ENCODE data around the gene TUBB4A.

Gene TUBB4A

DNA sequence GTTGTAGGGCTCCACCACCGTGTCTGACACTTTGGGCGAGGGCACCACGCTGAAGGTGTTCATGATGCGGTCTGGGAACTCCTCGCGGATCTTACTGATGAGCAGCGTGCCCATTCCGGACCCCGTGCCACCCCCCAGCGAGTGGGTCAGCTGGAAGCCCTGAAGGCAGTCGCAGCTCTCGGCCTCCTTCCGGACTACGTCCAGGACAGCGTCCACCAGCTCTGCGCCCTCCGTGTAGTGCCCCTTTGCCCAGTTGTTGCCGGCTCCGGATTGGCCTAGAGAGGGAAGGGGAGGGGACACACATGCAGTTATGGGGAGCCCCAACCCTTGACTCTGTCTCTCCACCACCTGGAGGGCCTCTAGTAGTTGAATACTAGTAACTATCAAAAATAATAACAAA is 6.2 kb downstream of the TUBB4A start:
- no peak for DNase-seq (ENCODE audit: low read depth in 2 of 2)

DNA sequence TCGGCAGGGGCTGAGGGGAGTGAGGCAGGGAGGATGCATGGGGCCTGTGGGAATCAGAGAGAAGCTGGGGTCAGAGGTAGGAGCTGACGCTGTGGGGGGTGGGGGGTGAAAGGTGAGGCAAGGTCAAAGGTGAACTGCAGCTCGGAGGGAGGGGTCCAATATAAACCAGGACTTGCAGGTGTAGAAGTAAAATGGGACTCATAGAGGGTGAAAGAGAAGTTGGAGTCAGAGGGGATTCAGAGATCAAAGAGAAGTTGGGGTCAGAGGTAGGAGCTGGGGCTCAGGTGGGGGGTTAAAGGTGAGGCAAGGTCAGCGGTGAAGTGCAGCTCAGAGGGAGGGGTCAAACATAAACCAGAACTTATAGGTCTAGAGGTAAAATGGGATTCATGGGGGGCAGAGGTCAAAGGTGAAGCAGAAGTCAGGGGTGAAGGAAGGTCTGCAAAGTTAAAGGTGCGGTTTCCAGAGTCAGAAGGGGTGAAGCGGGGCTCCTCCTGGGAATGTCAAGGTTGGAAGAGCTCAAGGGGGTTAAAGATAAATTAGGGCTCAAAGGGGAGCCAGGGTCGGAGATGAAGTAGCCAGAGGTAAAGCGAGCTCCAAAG is 7.6 kb downstream of the TUBB4A start:
- DNase-seq (ENCODE audit: low read depth in 2 of 2), result no peak

DNA sequence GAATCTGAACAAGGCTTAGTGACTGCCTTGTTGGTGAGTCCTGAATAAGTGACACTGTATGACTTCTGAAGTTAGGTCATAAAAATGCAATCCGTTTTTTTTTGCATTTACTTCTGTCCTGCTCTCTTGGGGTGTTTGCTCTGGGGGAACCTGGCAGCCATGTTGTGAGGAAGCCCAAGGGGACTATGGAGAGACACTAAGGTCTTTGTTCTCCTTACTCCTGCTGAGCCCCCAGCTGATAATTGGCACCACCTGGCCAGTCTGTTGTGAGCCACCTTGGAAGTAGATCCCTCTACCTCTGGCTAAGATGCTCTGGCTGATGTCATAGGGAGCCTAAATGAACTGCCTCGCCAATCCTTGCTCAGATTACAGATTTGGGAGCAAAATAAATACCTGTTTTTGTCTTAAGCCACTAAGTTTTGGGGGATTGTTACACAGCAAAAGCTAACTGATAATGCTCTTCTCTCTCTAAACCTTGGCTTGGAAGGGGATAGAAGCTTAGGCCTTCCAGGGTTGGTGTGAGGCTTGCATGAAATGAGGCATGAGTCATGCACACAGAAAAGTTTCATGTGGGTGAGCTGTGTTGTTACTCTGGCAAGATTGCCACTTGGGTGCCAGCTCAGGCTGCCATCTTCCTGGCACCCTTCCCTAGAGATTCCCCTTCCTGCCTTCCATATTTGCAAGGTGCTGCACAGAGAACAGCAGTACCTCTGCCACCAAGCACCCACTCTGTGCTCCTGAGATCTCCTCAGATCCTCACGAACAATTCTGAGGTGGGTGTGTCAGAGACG is 10.1 kb downstream of the TUBB4A start:
- no peak for DNase-seq (ENCODE audit: low read depth in 2 of 2)

DNA sequence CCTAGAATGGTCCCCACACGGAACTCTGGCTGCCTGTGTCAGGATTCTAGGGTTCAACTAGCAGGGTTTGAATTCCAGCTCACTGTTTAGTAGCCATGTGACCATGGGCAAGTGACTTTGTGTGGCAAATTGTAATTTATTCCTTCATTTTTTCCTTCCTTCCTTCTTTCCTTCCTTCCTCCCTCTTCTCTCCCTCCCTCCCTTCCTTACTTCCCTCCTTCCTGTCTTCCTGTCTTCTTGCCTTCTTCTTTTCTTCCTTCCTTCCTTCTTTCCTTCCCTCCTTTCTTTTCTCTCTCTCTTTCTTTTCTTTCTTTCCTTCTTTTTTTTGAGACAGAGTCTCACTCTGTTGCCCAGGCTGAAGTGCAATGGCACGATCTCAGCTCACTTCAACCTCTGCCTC is 12.0 kb downstream of the TUBB4A start:
- DNase-seq (ENCODE audit: low read depth in 2 of 2), result no peak

DNA sequence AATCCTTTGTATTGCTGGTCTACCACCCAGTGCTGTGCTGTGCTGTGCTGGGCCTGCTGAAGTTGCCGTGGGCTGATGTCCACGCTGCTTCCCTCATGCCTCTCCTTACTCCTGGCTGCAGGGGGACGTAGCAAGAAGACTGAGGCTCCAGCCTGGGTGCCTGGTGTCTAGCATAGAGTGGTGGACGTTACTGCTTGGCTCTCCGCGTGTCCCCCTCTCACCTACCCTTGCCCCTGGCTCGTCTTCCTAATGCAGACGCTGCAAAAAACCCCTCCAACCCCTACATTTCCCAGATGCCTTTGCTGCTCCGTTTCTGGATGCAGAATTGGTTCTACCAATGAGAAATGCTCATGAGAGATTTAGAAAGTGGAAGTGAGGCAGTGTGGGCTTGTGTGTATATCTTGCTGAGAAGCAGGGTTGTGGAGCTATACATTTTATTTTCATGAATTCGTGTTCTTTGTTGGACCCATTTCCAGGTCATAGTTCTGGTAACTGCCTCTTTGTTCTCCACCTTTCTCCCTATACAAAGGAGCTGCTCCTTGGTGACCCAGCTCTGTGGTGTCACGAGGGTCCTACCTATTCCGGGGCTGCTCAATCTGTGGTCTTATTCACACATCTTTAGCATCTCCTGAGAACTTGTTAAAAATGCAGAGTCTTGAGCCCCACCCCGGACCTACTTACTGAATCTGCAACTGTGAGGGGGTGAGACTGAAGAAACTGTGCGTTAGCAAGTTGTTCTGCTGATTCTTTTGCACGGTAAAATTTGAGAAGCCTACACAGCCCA is 12.6 kb downstream of the TUBB4A start:
- no peak for DNase-seq (ENCODE audit: low read depth in 2 of 2)

DNA sequence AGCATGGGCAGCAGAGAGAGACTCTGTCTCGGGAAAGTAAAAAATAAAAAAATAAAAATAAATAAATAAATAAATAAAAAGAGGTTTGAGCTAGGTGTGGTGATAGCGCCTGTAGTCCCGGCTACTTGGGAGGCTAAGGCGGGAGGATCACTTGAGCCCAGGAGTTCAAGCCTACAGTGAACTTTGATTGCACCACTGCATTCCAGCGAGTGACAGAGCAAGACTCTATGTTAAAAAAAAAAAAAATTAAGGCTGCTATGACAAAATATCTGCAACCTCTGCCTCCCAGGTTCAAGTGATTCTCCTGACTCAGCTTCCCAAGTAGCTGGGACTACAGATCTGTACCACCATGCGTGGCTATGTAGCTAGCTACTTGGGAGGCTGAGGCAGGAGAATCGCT is 17.3 kb downstream of the TUBB4A start:
- DNase-seq (ENCODE audit: low read depth in 2 of 2), result no peak

DNA sequence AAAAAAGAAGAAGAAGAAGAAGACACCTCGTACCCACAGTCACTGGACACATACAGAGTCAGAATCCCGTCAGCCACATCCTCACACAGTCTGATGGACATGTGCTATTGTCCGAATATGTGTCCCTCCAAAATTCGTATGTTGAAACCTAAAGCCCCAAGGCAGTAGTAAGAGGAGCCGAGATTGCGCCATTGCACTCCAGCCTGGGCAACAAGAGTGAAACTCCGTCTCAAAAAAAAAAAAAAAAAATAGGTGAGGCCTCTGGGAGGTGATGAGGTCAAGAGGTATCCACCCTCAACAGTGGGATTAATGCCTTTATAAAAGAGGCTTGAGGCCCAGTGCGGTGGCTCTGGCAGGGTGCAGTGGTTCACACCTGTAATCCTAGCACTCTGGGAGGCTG is 17.9 kb downstream of the TUBB4A start:
- DNase-seq (ENCODE audit: low read depth in 2 of 2), result no peak

DNA sequence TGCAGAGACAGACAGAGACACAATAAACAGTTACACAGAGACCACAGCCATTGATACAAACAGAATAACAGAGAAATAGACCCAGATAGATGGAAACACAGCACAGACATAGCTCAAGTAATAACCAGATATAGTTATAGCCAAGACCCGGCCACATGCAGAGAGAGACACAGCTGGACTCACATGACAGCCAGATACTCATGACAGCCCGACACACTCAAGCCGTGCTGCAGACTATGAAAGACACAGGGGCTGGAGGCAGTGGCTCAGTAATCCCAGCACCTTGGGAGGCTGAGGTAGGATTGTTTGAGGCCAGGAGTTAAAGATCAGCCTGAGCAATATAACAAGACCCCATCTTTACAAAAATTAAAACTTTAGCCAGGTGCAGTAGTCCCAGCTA is 18.9 kb downstream of the TUBB4A start:
- no peak for DNase-seq (ENCODE audit: low read depth in 2 of 2)

DNA sequence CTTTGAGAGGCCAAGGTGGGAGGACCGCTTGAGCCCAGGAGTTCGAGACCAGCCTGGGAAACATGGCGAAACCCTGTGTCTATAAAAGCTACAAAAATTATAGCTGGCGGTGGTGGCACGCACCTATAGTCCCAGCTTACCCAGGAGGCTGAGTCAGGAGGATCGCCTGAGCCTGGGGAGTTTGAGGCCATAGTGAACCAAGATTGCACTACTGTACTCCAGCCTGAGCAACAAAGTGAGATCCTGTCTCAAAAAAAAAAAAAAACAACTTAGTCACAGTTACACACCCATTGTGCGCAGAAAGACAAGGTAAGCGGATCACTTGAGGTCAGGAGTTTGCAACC is 19.8 kb downstream of the TUBB4A start:
- no peak for DNase-seq (ENCODE audit: low read depth in 2 of 2)

DNA sequence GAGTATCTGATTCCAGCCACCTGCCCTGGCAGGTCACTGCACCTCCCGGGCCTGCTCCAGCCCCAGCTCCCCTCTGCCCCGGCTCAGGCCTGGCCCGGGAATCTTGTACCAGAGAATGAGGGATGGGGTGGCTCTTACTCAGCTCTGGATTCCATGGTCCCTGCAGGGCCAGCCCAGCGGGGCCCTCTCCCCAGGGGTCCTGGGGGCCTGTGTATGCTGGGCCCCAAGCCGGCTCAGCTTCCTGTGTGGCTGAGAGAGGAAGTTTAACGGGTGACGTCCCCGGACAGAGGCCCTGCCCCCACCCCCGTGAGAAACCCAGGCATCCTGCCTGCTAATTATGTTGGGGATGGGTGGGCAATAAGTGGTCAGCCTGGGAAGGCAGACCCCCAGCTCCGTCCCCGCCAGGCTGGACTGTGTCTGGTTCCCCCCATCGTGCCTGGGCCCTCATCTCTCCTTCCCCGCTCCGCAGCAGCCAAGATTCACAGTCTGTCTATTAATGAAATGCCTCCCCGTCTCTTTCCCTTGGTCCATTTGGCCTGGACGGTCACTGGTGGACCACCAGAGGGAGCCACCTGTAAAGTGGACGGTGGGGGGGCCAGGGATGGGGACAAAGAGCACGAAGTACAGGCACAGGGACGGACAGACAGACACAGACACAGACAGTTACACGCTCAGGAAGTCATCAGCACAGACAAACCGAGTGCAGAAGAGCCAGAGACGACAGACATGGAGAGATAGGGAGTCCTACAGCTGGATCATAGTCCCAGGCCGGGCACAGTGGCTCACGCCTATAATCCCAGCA is 20.4 kb downstream of the TUBB4A start, which contains the start of gene DENND1C:
TSS of gene DENND1C (minus strand) at position 247 of the 802 bp plus-strand sequence. CDS start at position 155, 92 bp downstream.
- peak; percentile 44 to 63 for DNase-seq (ENCODE audit: low read depth in 2 of 2)

DNA sequence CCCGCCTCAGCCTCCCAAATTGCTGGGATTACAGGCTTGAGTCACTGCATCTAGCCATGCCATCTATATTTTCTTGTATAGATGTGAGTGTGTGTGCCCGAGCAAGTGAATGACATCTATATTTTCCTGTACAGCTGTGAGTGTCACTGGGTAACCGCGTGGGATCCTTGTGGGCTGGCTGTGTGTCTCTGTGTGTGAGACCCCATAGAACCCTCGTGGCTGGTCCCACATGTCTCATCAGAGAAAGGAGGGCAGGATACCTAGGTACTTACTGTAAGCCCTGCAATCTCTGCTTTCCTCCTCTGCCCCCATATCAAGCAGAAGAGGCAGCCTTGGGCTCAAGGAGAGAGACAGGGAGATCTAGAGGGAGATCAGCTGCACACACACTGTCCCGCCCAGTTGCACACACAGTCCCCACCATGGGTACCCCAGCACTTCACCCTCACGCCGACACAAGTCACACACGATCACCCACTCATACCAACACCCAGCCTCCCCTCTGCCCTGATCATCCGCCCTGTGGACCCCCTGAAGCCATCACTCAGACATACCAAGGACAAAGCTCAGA is 21.2 kb downstream of the TUBB4A start:
- no peak for DNase-seq (ENCODE audit: low read depth in 2 of 2)

DNA sequence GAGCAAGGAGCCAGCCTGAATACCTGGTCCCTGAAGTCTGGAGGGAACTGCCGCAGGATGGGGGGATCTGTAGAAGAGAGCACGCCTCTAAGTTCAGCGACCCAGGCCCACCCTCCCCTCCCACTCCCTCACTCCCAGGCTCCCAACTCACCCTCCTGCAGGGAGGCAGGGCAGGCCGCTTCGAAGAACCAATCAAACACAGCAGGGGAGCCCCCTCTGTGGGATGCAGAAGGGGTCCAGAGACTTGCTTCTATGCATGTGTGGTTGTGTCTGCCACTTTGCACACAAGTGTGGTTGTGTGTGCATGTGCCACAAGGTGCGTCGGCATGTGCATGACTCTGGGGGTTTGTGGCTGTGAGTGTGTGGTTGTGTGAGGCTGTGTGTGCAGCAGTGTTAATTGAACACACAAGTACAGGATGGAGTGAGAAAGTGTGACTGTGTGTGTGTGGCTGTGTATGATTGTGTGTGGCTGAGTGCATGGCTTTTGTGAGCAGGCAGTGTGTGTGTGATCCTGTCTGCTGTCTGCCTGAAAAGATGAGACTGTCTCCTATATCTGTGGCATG is 22.2 kb downstream of the TUBB4A start:
- no peak for DNase-seq (ENCODE audit: low read depth in 2 of 2)

DNA sequence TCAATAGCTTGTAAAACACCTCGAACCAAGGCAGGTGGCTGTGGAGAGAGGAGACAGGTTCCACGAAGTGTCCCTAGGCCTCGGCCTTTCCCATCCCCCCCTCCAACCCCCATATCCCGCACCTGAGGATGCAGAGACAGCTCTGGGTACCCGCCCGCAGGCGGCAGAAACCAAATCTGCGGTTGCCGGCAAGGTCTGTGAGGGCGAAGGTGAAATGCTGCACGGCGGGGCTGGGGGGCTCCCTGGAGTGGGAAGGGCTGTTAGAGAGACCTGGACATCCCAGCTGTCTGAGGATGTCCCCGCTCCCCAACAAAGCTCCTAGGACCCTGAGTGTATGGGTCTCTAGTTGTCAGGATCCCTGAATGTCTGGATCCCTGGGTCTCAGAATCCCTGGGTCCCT is 23.3 kb downstream of the TUBB4A start:
- no peak for DNase-seq (ENCODE audit: low read depth in 2 of 2)

DNA sequence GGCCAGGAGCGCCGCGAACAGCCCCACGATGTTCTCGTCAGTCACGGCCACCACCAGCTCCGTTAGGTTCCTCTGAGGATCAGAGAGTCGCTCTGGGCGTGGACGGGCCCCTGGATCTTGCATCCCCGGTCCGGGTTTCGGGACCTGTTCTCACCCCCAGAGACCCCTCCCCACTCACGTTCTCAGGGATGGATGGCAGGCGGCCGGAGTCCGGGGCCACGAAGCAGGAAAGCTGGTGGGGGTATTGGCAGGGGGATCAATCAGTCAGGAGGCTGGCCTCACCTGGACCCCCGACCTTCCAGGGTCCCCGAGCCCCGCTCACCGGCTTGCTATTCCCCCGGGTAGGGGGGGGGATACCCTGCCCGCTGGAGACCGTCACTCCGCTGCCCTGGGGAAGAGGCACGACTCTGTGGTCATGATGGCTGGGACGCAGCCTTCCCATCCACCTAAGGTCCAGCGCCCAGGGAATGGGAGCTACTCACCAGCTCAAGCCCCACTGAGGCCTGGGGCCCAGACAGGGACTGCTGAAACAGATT is 25.1 kb downstream of the TUBB4A start:
- DNase-seq (ENCODE audit: low read depth in 2 of 2), result no peak

DNA sequence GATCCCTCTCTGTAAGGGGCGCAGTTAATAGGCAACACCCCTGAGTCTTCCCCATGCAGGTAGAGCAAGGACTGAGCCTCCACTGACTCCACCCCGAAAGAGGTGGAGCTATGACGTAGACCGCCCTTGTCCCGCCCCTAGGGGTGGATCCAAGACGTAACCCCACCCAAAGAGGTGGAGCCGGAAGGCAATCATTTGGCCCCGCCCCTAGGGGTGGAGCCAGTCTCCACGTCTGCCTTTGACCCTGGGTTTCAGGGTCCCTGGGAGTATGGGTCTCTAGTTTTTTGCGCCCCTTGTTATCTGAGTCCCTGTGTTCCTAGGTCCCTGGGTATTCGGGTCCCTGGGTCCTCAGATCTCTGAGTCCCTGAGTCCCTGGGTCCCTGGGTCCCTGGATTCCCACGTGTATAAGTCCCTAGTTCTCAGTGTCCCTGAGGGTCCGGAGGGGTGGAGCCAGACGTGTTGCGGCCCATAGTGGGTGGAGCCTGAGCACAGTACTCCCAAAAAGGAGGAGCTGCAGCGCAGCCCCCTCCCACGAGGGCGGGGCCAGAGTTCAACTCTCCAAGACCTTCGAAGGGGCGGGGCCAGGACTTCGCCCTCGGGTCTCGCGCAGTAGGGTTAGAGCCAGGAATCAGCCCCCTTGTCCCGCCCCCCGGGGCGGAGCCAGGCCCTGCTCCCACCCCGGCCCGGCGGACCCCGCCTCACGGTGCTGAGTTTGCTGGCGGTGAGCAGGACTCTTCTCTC is 25.8 kb downstream of the TUBB4A start:
- peak; percentile 39 to 44 for DNase-seq (ENCODE audit: low read depth in 2 of 2)

DNA sequence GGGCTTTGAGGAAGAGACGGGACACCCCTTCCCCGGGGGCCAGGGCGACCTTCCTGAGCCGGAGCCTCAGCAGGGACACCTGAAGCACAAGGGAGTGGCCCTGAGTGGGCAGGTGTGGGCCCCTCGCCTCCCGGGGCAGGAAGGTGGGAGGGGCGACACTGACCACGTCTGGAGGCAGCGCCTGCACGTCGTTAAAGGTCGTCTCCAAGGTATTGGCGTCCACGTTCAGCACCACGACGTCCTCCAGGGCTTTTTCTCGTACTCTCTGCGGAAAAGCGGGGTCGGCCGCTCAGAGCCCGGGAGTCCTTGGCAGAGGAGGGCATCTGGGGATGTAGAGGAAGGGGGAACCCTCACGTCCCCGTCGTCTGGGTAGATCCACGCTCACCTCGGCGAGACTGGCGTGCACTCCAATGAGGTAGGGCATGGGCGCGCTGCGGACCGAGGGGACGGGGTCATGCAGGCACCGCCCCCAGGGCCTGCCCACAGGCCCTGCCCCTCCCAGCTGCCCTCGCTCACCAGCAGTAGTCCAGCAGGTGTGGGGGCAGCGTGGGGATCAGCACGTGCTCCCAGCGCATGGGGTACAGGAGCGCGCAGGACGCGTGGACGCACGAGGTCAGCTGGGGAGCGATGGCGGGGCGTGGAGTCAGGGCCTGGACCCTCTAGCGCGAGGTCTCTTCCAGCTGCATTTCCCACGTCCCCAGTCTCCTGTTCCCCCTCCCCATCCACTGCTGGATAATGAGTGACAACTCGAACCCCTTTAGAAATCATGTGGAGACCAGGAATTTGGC is 26.6 kb downstream of the TUBB4A start:
- no peak for DNase-seq (ENCODE audit: low read depth in 2 of 2)

DNA sequence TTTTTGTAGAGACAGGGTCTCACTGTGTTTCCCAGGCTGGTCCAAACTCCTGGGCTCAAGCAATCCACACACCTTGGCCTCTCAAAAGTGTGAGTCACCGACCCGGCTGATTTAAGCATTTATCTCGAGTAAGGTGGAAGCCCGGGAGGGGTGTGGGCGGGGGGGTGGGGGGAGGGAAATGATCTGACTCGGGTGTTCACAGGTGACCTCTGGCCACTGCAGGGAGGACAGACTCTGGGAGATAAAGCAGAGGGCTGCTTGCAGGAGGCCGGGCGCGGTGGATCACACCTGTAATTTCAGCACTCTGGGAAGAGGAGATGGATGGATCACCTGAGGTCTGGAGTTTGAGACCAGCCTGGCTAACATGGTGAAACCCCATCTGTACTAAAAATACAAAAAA is 28.5 kb downstream of the TUBB4A start:
- DNase-seq (ENCODE audit: low read depth in 2 of 2), result no peak

DNA sequence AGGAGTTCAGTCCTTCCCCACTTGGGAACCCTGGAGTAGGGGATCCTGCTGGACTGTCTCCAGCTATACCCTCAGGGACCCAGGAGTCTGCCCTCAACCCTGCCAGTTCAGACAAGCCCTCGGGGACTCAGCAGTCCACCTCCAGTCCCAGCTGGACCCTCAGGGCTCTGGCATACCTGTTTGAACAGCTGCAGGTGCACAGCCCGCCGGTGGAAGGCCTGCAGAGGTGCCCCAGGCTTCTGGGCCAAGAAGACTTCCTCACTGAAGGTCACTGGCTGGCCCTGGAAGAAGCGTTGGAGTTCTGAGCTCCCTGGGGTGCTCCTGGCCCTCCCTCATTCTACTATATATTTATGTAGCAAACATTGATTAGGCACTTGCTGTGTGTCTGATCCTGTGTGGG is 29.4 kb downstream of the TUBB4A start:
- DNase-seq (ENCODE audit: low read depth in 2 of 2), result no peak

DNA sequence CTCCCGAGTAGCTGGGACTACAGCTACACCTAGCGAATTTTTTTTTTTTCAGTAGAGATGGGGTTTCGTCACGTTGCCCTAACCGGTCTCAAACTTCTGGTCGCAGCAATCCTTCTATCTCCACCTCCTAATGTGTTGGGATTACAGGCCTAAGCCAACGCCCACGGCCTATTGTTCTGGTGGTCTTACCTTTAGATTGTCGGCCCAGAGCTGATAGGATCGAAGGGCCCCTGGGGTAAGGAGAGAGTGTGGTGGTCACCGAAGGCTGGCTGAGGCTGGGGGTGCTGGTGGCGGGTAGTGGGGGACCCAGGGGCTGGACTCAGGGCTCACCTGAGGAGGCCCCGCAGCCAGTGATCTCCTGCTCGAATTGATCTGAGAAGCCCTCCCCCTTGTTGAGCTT is 31.0 kb downstream of the TUBB4A start:
- DNase-seq (ENCODE audit: low read depth in 2 of 2), result no peak

DNA sequence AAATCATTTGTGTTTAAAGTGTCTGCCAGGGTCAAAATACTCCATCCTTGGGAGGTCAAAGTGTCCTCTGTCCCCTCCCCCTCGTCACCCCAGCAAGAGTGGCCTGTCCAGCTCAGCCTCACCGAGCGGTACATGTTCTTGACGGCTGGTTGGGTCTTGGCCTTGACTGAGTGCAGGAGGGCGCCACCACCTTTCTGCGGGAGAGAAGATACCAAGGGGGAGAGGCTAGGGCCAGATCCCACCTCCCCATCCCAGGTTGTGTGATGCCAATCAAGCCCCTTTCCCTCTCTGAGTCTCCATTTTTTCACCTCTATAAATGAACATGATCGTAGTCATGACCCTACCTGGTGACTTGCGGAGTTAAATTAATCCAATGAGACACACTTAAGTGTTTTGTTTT is 31.9 kb downstream of the TUBB4A start:
- no peak for DNase-seq (ENCODE audit: low read depth in 2 of 2)

All from stimulated activated CD4-positive, alpha-beta T cell treated with anti-CD3 and anti-CD28 coated beads, Interleukin-1b, Interleukin-23, amount 100 ng/mL, for 4 hours (primary cell).